COLO668 (cell line): ENCODE data around the gene PIRT.

Experiments used
- DNase-seq: peaks from one replicate; lab custom pipeline; 2025; ENCODE audit not compliant: unreplicated experiment; lab: John Stamatoyannopoulos, UW

The PIRT gene

GRCh38 chr17:10821770-10822169 lies 16.1 kb downstream of the PIRT start:
- no peak for DNase-seq

GRCh38 chr17:10821054-10821453 lies 16.8 kb downstream of the PIRT start:
- no peak for DNase-seq

- DNase-seq = no peak
Observed at GRCh38 chr17:10815319-10815718, 22.6 kb downstream of the PIRT start.

- DNase-seq = no peak
Observed at GRCh38 chr17:10814075-10814474, 23.8 kb downstream of the PIRT start.

- no peak for DNase-seq
Observed at GRCh38 chr17:10812674-10813073, 25.2 kb downstream of the PIRT start.

GRCh38 chr17:10809605-10810004 lies 28.3 kb downstream of the PIRT start:
- DNase-seq = no peak

GRCh38 chr17:10807704-10808128 lies 30.2 kb downstream of the PIRT start:
- no peak for DNase-seq

GRCh38 chr17:10806545-10807262 lies 31.2 kb downstream of the PIRT start:
- no peak for DNase-seq

GRCh38 chr17:10805911-10806310 lies 32.0 kb downstream of the PIRT start:
- no peak for DNase-seq

- no peak for DNase-seq
Observed at GRCh38 chr17:10804546-10804945, 33.3 kb downstream of the PIRT start.

- no peak for DNase-seq
Observed at GRCh38 chr17:10803830-10804475, 33.9 kb downstream of the PIRT start, which contains the start of gene TMEM238L. Gene TMEM238L, minus strand, starts transcription at chr17:10804099. Its CDS starts 136 bp downstream, at chr17:10803963.

GRCh38 chr17:10803350-10803749 lies 34.5 kb downstream of the PIRT start:
- no peak for DNase-seq

- DNase-seq = no peak
Observed at GRCh38 chr17:10802496-10803284, 35.2 kb downstream of the PIRT start.

- no peak for DNase-seq
Observed at GRCh38 chr17:10799407-10799806, 38.5 kb downstream of the PIRT start.

- no peak for DNase-seq
Observed at GRCh38 chr17:10798910-10799309, 39.0 kb downstream of the PIRT start.

GRCh38 chr17:10798332-10798749 lies 39.5 kb downstream of the PIRT start:
- no peak for DNase-seq

- no peak for DNase-seq
Observed at GRCh38 chr17:10797476-10798328, 40.2 kb downstream of the PIRT start.

- no peak for DNase-seq
Observed at GRCh38 chr17:10793816-10794215, 44.1 kb downstream of the PIRT start.

GRCh38 chr17:10793256-10793655 lies 44.6 kb downstream of the PIRT start:
- DNase-seq = no peak

- DNase-seq = no peak
Observed at GRCh38 chr17:10792151-10792550, 45.7 kb downstream of the PIRT start.
